Stimulated activated CD4-positive, alpha-beta T cell treated with anti-CD3 and anti-CD28 coated beads, Interleukin-1b, Interleukin-23, amount 100 ng/mL, for 1 hour (primary cell): ENCODE data around the gene TTF2.

Experiments
- DNase-seq, 2 donors: peaks; one replicate each; pipeline ENCODE4 v3.0.0-alpha.2; 2020; ENCODE audit warnings: low read depth in 2 of 2

Gene TTF2

DNA sequence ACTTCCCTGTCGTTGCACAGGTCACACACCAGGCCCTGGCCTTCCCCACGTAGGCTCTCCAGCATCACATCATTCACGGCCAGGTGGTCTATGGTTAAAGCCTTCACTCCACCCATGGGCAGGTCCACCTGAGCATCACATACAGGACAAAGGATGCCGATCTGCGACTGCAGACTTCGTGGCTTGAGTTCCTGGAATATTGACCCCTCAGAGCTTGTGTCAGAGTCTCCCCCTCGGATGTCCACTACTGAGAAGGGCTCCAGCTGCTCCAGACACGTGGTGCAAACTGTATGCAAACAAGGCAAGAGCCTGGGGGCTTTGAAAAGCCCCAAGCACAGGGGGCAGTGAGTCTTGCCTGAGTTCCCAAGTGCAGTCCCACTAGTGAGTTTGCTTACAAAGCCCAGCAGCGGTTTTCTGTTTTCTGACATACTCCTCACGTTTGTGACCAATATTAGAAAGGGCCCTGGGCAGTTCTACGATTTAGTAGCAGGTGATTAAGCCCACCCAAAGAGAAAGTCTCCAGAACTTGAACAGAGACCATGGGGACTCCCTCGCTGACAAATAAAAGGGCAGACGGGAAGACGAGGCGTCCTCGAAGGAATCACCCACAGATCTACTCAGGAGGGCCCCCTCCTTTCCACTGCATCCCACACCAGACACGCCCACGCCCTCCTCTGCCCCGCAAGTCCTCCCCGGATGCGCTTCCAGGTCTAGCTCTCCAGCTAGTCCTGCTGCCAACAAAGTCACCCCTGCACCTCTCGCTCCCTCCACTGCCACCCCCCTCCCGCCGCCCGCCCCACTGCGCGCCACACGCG lies 60.9 kb downstream of the TTF2 start:
- DNase-seq, result no peak

DNA sequence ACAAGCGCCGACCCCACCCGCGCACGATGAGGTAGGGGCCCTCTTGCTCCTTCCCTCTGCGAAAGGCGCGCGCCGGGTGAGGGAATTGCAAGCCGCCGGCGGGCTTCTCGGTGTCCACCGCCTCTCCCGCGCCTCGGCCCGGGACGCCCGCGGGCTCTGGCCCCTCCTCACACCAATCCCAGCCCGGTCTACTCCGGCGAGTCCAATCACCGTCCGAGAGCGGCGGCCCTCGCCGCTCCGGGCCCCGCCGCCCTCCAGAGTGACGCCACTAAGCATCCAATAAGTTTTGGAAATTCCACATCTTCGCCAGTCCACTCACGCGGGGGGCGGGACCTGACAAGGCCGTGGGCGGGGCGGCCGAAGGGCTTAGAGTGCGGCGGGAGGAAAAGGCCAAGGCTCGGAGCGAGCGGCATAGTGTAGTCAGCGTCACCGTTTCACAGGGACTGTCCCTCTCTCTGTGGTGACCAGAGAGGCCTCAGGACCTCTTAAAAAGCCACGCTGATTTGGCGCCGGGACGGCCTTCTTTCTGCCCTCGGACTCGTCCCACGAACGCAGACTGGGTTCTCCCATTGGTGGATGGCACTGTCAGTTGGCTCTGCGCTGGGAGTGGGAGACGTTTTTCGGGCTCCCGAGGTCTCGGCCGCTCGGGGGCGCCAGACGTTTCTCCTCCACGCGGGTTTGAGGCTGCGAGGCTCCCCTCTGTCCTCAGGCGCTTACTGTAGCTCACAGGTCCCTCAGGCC lies 61.6 kb downstream of the TTF2 start, which contains the start of gene TRIM45:
TSS of gene TRIM45 (minus strand) at position 161 of the 741 bp plus-strand sequence. CDS start 548 bp downstream, outside the sequence.
- DNase-seq, result peak; percentile 42 to 55

DNA sequence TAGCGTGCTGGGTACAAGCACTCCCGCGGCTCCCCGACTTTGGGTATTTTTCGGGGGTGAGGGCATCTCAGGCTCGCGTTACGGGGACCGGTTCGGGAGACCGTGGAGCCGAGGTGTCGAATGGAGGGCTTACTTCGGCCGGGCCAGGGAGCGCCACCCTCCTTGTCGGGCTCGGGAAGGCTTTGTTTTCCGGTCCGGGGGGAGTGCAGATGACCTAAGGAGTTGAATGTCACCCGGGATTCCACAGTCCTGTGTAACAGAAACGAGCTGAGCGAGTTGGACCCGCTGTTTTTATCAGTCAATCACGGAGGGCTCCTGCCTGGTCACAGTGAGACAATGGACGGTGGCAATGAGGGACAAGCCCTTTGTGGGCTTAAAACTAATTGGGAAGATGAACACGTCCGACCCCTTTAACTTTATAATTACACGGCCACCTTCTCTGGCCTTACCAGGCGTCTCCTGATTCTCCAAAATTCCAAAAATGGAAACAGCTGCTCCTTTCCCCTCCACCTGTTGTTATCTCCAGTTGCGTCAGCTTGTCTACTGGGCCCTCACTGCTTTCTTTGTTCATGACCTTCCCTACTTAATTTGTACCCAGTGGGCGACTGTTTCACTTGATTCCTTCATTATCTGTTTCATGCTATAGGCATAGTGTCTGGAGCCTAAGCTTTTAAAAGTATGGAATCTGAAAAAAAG lies 62.4 kb downstream of the TTF2 start:
- DNase-seq, result no peak

DNA sequence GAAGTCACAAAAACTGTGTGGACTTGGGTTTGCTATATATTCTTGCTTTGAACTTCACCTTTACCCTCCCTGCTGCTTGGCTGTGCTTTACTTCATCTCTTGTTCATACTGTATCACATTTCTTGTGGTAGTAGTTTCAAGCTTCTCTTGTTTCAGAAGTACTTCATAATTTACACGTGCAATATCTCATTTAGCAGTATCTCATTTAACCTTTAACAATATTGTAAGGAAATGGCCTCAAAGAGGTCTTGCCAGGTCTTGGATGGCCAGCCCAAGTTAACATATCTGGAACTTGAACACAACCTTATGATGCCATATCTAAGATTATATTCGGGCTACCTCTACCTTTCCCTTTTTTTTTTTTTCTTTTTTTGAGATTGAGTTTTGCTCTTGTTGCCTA lies 63.1 kb downstream of the TTF2 start:
- DNase-seq, result no peak

DNA sequence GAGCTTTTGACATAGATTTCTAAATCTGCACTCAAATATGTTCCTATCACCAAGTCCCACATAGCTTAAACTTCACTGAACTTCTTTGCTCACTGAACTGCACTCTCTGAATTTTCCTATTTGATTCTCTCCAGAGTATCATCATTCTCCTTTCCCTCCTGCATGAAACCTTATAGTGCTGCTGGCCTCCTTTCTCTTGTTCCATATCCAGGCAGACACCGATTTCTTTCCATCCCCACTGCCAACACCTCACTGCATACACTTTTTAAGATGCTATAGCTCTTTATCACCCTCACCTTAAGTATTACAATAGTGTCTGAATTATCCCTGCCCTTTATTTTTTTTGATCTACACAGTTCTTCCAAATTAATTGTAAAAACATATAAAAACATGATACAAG lies 64.5 kb downstream of the TTF2 start:
- no peak for DNase-seq

DNA sequence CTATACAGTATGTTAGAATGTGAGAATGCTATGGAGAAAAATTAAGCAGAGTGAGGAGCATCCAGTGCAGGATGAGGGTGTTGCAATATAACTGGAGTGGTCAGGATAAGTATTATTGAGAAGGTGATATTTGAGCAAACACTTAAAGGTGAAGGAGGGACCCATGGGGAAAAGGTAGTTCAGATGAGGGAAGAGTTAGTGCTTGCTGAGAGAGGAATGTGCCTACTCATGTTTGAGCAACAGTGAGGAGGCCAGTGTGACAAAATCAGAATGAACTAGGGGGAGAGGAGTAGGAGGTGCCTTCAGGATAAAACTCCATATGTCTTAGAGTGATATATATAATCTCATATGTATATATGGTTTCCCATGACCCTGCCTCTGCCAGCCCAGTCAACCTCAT lies 67.7 kb downstream of the TTF2 start:
- DNase-seq, result no peak

DNA sequence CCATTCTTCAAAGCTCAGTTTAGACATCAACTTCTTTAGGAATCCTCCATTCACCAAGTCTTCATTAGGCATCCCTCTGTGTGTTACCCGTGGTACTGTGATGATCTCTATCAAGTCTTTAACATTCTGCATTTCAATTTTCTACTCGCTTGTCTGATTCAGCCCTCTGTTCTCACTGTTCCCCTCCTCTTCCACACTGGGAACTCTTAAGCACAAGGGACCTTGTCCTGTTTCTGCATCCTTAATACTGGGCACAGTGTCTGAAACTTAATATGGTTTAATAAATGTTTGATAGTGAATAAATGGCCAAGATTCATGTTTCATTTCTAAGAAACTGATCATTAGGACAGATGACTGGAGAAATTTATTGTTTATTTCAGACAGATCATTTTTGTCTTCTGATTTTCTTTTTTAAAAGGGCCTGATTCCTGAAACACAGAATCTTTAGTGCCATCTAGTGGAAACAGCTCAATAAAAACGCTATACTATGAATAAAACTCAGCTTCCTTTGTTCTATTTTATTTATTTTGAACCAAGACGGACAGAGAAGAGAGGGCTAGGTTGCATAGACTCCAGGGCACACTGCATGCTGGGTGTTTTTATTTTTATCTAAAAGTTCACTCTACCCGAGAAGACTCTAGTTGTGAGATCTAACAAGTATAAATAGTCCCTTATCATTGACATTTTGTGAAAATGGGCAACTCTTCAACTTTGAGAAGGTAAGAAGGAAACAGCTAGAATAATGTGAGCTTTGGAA lies 68.4 kb downstream of the TTF2 start:
- no peak for DNase-seq

DNA sequence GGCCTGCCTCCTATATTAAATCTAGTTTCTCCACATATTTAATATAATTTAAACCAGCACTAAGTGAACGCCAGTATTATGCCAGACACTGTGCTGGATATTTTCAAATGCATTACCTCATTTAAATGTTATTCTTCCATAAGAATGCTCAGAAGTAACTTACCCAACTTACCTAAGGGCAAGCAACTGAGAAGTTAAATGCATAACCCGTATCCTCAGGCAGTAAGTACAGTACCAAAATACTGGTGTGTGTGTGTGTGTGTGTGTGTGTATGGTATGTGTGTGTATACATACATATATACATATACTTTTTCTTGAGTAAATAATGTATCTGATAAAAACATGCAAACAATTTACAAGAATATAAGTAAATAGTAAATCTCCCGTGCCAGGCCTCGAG lies 70.4 kb downstream of the TTF2 start:
- no peak for DNase-seq

DNA sequence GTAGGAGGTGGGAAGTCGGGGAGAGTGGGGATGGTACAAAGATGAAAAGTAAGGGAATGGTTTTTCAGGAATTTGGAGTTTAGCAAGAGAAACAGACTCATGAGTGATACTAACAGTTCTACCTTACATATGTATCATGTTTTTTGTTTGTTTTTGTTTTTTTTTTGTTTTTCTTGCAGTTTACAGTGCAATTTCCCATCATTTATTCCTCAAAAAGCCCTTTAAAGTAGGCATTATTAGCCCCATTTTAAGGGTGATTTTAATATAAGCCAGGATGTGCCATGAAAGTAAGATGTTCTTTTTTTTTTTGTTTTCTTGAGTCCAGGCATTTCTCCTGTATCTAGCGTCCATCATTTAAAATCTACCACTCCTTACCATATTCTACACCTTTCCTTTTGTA lies 75.2 kb downstream of the TTF2 start:
- no peak for DNase-seq

DNA sequence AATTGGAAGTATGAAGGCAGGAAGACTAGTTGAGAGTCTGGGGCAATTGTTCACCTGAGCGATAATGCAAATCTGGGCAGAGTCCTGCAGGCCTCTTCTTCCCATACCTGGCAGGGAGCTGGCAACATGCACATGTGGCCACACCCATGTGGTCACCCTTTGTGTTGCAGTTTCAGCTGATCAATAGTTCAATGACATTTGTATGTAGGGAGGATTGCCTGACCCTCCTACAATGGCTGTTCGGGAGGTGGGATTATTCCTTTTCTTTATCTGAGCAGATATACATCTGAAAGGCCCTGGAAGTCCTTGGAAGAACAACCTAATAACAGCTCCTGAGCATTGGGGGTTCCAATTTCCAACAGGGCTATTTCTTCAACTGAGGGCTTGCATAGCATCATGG lies 76.6 kb downstream of the TTF2 start:
- DNase-seq, result no peak

DNA sequence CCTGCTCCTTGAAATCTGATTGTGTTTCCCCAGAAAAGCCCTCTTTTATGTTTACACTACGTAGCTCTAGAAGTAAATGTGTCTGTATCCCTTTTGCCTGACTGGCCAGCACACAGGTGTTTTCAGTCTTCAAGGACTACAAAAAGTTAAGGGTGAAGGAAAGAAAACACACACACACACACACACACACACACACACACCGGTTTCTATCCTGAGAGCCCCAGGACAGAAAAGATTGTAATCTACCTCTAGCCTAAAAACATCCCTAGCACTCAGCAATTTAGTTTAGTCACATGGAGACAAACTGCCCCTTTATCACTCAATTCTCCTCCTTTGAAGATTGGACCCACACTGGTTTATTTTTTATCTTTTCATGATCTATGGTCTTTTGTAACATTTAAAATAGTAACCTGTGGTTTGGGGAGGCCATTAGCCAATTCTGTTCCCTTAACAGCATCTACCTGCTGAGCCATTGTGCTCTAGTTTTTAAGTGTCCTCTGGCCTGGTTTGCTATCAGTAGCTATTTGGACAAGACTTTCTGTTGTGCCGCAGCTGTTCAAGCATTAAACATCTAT lies 77.2 kb downstream of the TTF2 start:
- no peak for DNase-seq

DNA sequence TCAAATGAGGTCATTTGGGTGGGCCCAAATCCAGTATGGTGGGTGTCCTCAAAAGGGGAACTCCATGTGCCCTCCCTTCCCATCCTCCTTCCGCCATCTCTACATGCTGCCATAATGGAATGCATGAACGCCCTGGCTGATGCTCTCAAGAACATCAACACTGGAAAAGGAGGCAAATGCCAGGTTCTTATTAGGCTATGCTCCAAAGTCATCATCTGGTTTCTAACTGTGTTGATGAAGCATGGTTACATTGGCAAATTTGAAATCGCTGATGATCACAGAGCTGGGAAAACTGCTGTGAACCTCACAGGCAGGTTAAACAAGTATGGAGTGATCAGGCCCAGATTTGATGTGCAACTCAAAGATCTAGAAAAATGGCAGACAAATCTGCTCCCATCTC lies 78.0 kb downstream of the TTF2 start:
- DNase-seq, result no peak

DNA sequence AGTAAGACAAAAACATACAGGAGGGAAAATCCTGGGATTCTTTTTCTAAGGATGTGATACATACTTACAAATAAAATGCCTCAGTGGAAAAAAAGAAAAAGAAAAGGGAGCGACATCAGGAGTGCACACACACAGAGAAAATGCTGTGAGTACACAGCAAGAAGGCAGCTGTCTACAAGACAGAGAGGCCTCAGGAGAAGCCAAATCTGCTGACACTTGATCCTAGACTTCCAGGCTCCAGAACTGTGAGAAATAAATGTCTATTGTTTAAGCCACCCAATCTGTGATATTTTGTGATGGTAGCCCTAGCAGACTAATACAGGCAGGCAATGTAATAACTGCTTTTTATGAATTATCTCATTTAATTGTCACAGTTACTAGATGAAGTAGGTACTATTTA lies 78.4 kb downstream of the TTF2 start:
- DNase-seq, result no peak

DNA sequence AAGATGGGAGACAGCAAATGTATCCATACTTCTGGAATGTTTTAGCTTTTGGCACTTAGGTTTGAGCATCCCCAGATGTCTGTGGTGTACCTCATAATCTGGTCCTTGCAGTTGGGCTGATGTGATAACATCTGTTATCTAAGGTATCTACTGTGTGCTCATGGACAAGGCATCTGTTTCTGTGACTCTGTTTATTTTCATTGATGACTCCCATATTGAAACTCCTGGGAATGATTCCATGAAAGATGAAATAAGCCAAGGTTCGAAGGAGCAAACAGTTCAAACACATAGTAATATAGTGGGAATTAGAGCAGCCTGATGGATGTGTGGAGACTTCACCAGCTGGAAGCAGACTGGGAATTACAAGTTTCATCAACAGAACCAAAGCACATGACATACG lies 82.1 kb downstream of the TTF2 start:
- no peak for DNase-seq

DNA sequence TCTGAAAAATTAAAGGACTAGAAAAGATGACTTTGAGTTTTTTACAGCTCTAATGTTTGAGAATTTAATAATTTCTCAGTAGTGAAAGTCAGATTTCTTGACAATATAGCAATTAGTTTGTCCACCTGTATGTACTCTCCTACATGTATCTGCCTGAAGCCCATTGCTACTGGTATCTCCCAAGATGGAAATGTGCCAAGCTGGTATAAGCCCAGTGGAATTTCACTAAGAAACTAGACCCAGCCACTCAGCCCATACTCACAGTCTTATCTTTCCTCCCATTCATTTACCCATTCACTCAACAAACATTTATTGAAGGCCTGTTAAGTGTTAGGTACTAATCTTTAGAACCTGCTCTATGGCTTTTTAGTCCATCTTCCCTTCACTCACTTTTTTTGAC lies 83.0 kb downstream of the TTF2 start:
- DNase-seq, result no peak

DNA sequence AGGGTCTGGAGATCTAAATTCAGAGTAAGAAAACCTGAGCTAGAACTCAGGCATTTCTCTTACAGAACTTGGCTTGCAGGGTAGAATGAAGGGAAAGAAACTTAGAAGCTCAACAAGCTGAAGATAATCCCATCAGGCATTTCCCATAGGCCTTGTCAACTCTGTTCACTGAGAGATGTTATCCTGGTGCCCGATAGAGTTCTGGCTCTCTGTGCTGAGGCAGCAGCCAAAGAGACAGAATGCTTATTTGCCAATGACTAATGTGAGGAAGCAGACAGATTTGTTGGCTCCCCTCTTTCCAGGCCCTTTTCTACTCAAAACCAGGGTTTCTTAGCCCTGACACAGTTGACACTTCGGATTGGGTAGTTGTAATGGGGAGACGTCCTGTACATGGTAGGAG lies 83.7 kb downstream of the TTF2 start:
- DNase-seq, result no peak

DNA sequence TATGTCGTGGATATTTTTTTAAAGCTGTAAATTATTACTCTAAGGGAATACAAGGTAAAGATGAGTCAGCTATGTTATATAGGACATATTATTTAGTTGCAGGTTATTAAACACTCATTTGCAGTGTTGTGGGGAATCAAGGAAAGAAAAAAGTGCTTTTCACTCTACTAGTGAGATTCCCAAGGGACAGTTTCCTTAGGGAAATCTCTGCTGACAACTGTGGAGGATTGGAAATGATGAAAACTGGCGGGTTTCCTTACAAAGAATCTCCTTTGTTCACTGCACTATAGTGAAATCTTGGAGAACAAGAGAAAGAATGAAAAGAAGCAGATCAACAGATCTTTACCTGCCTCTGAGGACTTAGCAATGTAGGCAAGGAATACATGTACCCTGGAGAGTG lies 85.9 kb downstream of the TTF2 start:
- DNase-seq, result no peak

DNA sequence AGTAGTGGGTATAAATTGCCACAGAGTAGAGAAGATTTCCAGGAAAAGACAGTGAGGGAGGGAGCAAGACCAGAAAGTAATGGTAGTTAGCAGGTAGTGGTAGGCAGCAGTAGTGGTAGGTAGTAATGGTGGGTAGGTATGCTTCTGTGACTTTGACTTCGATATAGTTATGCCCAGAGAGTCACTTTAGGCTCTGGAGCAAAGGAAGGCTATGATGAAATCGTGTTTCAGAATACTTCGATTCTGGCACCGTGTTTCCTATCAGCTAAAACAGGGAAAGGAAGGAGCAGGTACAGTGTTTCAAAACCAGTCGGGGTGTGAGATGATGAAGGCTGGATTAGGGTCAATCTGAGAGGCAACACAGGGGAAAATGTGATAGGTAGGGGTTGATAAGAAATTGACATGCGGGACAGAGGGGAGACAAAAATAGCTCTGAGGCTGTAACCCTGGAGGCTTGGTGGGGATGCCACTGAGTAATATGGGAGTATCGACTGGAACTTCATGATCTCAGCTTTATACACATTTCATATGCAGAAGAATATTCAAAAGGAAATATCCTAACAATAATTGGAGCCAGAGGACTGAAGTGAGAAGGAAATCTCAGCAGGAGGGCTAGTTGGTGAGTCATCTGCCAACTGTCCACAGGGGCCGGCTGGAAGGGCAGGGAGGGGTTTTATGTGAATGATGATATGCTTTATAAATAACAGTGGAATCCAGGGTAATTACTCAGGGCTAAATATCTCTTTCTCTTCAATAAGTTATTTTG lies 86.6 kb downstream of the TTF2 start:
- DNase-seq, result no peak

DNA sequence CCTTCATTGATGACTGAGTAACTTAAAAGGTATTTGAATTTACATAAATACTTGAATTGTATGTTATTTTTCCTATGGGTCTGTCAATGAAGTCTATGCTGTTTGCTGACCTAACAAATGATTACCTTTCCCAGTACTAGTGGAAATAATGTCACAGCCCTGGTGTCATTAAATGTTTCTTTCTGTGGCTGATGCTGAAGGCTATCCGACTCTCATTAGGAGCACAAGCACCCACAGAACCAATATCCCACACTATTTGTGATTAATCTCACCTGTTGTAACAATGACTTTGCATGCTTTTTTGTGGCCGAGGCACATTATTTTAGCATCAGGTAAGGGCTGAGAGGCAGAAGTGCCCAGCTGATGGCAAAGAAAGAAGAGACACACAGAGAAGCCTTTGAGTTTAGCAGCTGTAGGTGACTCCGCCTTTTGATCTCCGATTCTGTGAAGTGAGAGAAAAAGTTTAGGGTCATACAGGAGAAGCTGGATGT lies 87.3 kb downstream of the TTF2 start:
- DNase-seq, result no peak

DNA sequence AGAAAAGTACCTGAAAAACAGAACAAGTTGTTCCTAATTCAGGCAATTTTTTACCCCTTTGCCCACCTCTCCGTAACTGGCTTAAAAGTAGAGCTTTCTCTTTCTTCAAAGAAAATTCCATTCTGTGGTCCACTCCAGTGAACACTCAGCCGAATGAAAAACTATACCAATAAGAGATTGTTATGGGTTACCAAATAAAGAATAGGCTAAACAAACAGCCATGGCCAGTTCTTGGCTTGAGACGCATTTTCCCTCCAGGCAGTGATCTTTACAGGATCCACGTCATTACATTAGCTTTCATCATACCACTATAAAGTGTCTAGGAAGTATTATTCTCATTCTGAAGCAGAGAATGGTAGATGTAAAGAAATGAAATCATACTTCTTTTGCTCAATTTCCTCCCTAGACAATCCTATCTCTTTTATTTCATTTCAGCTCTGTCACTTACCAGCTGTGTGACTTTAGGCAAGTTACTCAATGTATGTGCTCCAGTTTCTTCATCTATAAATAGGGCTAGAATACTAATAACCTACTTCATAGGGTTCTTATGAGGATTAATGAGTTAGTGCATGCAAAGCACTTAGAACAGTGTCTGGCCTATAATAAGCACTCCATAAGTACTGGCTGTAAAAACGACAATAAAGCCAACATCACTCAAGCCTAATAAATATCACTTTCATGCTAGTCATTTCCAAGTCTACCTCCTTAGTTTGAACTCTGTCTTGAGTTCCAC lies 87.9 kb downstream of the TTF2 start:
- no peak for DNase-seq
